CD14-positive monocyte (primary cell): ENCODE results near the gene UNC5C. TPM values are rescaled to one million over a fixed set of nuclear protein-coding genes. Genes with fewer than 3 reads are reported as not detected.

Experiments
- DNase-seq, 3 donors: peaks; one replicate each; pipeline ENCODE4 v3.0.0-alpha.2; 2011 to 2022
- H2AFZ ChIP-seq: 2 replicates; pipeline ENCODE4 v1.6.0; 2012; ENCODE audit warnings: mild to moderate bottlenecking, low read depth, low read length, inconsistent platforms; ENCODE audit not compliant: insufficient read depth, poor library complexity, severe bottlenecking
- H3K27ac ChIP-seq, 2 donors: 1 replicate in 1 of 2; 2 replicates in 1 of 2; pipeline ENCODE4 v1.5.1; 2012 to 2013; ENCODE audit warnings: low read length in 2 of 2, control low read depth in 1 of 2, inconsistent platforms in 1 of 2, low read depth in 1 of 2, mild to moderate bottlenecking in 1 of 2
- H3K27me3 ChIP-seq, 2 donors: one replicate each; pipeline versions ENCODE4 v1.6.0 to v1.6.1; 2011 to 2013; ENCODE audit warnings: low read length in 2 of 2; ENCODE audit not compliant: control insufficient read depth in 2 of 2, insufficient read depth in 2 of 2
- H3K36me3 ChIP-seq, 2 donors: replicated peaks in 1 of 2; 1 replicate in 1 of 2; 2 replicates in 1 of 2; pipeline versions ENCODE4 v1.5.1 to v1.6.1; 2012 to 2013; ENCODE audit warnings: low read length in 2 of 2, control low read depth in 1 of 2, inconsistent platforms in 1 of 2, mild to moderate bottlenecking in 1 of 2; ENCODE audit not compliant: insufficient read depth in 2 of 2, control insufficient read depth in 1 of 2
- H3K4me1 ChIP-seq, 2 donors: 1 replicate in 1 of 2; 2 replicates in 1 of 2; pipeline versions ENCODE4 v1.5.1 to v1.6.1; 2012 to 2013; ENCODE audit warnings: low read length in 2 of 2, control low read depth in 1 of 2, inconsistent platforms in 1 of 2, mild to moderate bottlenecking in 1 of 2, moderate library complexity in 1 of 2; ENCODE audit not compliant: insufficient read depth in 2 of 2, control insufficient read depth in 1 of 2
- H3K4me2 ChIP-seq: replicated peaks from 2 replicates; pipeline ENCODE3; 2012; ENCODE audit warnings: low read length, moderate library complexity, mild to moderate bottlenecking; ENCODE audit not compliant: poor library complexity, severe bottlenecking; ENCODE audit errors: extremely low read depth
- H3K4me3 ChIP-seq, 3 experiments: fragments of 200-600 bp in 1 of 3; sonication (generic) in 1 of 3; replicated peaks in 1 of 3; 1 replicate in 2 of 3; 2 replicates in 1 of 3; pipeline ENCODE4 v1.5.1; 2011 to 2013; ENCODE audit warnings: low read length in 3 of 3, mild to moderate bottlenecking in 3 of 3, control low read depth in 2 of 3, low read depth in 2 of 3, inconsistent platforms in 1 of 3, moderate library complexity in 1 of 3
- H3K79me2 ChIP-seq: 2 replicates; pipeline ENCODE4 v1.6.0; 2012; ENCODE audit warnings: mild to moderate bottlenecking, control low read depth, inconsistent platforms, low read length, moderate library complexity; ENCODE audit not compliant: insufficient read depth
- H3K9ac ChIP-seq: 2 replicates; pipeline ENCODE4 v1.6.0; 2017; ENCODE audit warnings: low read length, mild to moderate bottlenecking; ENCODE audit not compliant: insufficient read depth, poor library complexity, severe bottlenecking
- H3K9me3 ChIP-seq, 2 donors: replicated peaks in 1 of 2; 1 replicate in 1 of 2; 2 replicates in 1 of 2; pipeline versions ENCODE4 v1.5.1 to v1.6.1; 2012 to 2013; ENCODE audit warnings: low read length in 2 of 2, control low read depth in 1 of 2; ENCODE audit not compliant: control insufficient read depth in 1 of 2, insufficient read depth in 1 of 2
- H4K20me1 ChIP-seq: 2 replicates; pipeline ENCODE4 v1.6.0; 2012; ENCODE audit warnings: mild to moderate bottlenecking, low read length, control low read depth, moderate library complexity; ENCODE audit not compliant: insufficient read depth
- H3K27ac Mint-ChIP-seq, 7 donors: one replicate each; pipeline ENCODE4 v1.8.0; 2020; ENCODE audit warnings: mild to moderate bottlenecking in 7 of 7, mixed read lengths in 7 of 7, moderate library complexity in 6 of 7, inconsistent platforms in 2 of 7
- H3K27me3 Mint-ChIP-seq, 3 donors: one replicate each; pipeline ENCODE4 v1.8.0; 2021 to 2022; ENCODE audit warnings: low read depth in 3 of 3, mild to moderate bottlenecking in 3 of 3, mixed read lengths in 3 of 3, moderate library complexity in 3 of 3, inconsistent platforms in 1 of 3
- H3K36me3 Mint-ChIP-seq, 2 donors: one replicate each; pipeline ENCODE4 v1.8.0; 2020; ENCODE audit warnings: mixed read lengths in 2 of 2, inconsistent platforms in 1 of 2, mild to moderate bottlenecking in 1 of 2
- H3K4me1 Mint-ChIP-seq: one replicate; pipeline ENCODE4 v1.8.0; 2020; ENCODE audit warnings: mild to moderate bottlenecking, mixed read lengths
- H3K4me3 Mint-ChIP-seq, 2 donors: one replicate each; pipeline ENCODE4 v1.8.0; 2020; ENCODE audit warnings: mild to moderate bottlenecking in 2 of 2, mixed read lengths in 2 of 2, moderate library complexity in 1 of 2
- H3K9me3 Mint-ChIP-seq, 7 donors: one replicate each; pipeline ENCODE4 v1.8.0; 2020 to 2022; ENCODE audit warnings: mixed read lengths in 7 of 7, mild to moderate bottlenecking in 6 of 7, moderate library complexity in 6 of 7, inconsistent platforms in 2 of 7
- CTCF ChIP-seq: fragments of 200-600 bp; IDR thresholded peaks from one replicate; pipeline ENCODE4 v1.8.0; 2022; ENCODE audit warnings: antibody characterized with exemption, mild to moderate bottlenecking
- WGBS: methylation state at CpG from one replicate; pipeline ENCODE4 v1.1.5; 2013; ENCODE audit warnings: missing lambda C conversion rate; ENCODE audit not compliant: insufficient coverage; 5-methylcytosine and 5-hydroxymethylcytosine counted together
- intact Hi-C, 2 donors: fragments of 100-400 bp; cut with micrococcal nuclease; formaldehyde crosslinking; loops; one replicate each; pipeline versions ENCODE4 v1.15.0 to v1.15.1; 2023
- polyA plus RNA-seq, 3 donors: library from polyadenylated mRNA; depleted of rRNA in 1 of 3; unstranded in 2 of 3; stranded (reverse) in 1 of 3; fragments of 300-500 nt in 2 of 3; fragments of >200 nt in 1 of 3; fragmentation: Illumina TruSeq in 2 of 3; gene quantifications; 1 replicate in 2 of 3; 2 replicates in 1 of 3; pipeline ENCODE4 v1.2.3, GENCODE V29; 2012 to 2021

The UNC5C gene
- polyA plus RNA-seq, 3 donors = 0.03 TPM; not detected in 2

- Mint-ChIP-seq H3K27ac (no peak overlapping the region), H3K36me3 (no peaks in the 10 kb centered on the region), H3K4me3 (no peak overlapping the region), H3K4me1 (no peaks in the 10 kb centered on the region), H3K27me3 (peaks cover 0 to 2% (median 1%) of the 10 kb centered on the region in 3 donors), H3K9me3 (peaks cover 0 to 2% (median 0%) of the 10 kb centered on the region in 7 donors)
- Histone ChIP-seq H3K4me3 (no peak overlapping the region), H3K79me2 (no peaks in the 10 kb centered on the region), H3K9ac (no peak overlapping the region), H3K27me3 (no peaks in the 10 kb centered on the region), H2AFZ (no peak overlapping the region), H4K20me1 (no peaks in the 10 kb centered on the region), H3K9me3 (no peaks in the 10 kb centered on the region), H3K36me3 (no peaks in the 10 kb centered on the region), H3K27ac (no peak overlapping the region), H3K4me2 (no peak overlapping the region), H3K4me1 (no peaks in the 10 kb centered on the region)
- no peak for TF ChIP-seq CTCF
- intact Hi-C loops = no loop called here
- 71% methylated on average over 2 of the region's 5 CpGs for WGBS
- DNase-seq = no peak
These were observed 41.2 kb downstream of the UNC5C start for GRCh38 chr4:95507561-95507960.

GRCh38 chr4:95507147-95507546 lies 41.6 kb downstream of the UNC5C start:
- DNase-seq = no peak
- Mint-ChIP-seq H3K27me3 (peaks cover 0 to 2% (median 1%) of the 10 kb centered on the region in 3 donors), H3K36me3 (no peaks in the 10 kb centered on the region), H3K27ac (no peak overlapping the region), H3K9me3 (peaks cover 0 to 2% (median 0%) of the 10 kb centered on the region in 7 donors), H3K4me3 (no peak overlapping the region), H3K4me1 (no peaks in the 10 kb centered on the region)
- no CpG with 5 or more reads among the region's 1 CpG for WGBS
- no peak overlapping the region for H3K27ac ChIP-seq
- H3K4me2 ChIP-seq = no peak overlapping the region
- no peak overlapping the region for H3K9ac ChIP-seq
- H4K20me1 ChIP-seq = no peaks in the 10 kb centered on the region
- no peaks in the 10 kb centered on the region for H3K4me1 ChIP-seq
- H3K27me3 ChIP-seq = no peaks in the 10 kb centered on the region
- intact Hi-C loops = no loop called here
- H3K36me3 ChIP-seq = no peaks in the 10 kb centered on the region
- H3K4me3 ChIP-seq = no peak overlapping the region
- no peaks in the 10 kb centered on the region for H3K79me2 ChIP-seq
- no peak for TF ChIP-seq CTCF
- no peaks in the 10 kb centered on the region for H3K9me3 ChIP-seq
- no peak overlapping the region for H2AFZ ChIP-seq
